ENCODE data around the gene HS6ST3.

The HS6ST3 gene

GRCh38 chr13:96835546-96835945 is 745.6 kb downstream of the HS6ST3 start:
- TF ChIP-seq TCF12 (IDR thresholded peaks at IDR 0.05; ENCODE audit: low read depth), result no peak
- no peak for TF ChIP-seq ZBTB7A (IDR thresholded peaks at IDR 0.05; ENCODE audit: low read depth)
- TF ChIP-seq EGR1 (IDR thresholded peaks at IDR 0.05), result no peak
- no peak for TF ChIP-seq NFIC (IDR thresholded peaks at IDR 0.05)
- no peak for TF ChIP-seq REST (IDR thresholded peaks at IDR 0.05; ENCODE audit: low read depth)
- no peak for TF ChIP-seq YY1 (IDR thresholded peaks at IDR 0.05; ENCODE audit: low read depth)
- TF ChIP-seq TAF1 (IDR thresholded peaks at IDR 0.05; ENCODE audit: low read depth), result no peak

- TF ChIP-seq CREB1 (IDR thresholded peaks at IDR 0.05; ENCODE audit: low read depth), result no peak
- no peak for TF ChIP-seq NFIC (IDR thresholded peaks at IDR 0.05)
- TF ChIP-seq TEAD4 (IDR thresholded peaks at IDR 0.05), result no peak
- no peak for TF ChIP-seq REST (IDR thresholded peaks at IDR 0.05; ENCODE audit: low read depth)
- no peak for TF ChIP-seq TCF12 (IDR thresholded peaks at IDR 0.05; ENCODE audit: low read depth)
- no peak for TF ChIP-seq MAX (IDR thresholded peaks at IDR 0.05)
- no peak for TF ChIP-seq CEBPB (IDR thresholded peaks at IDR 0.05)
- TF ChIP-seq EGR1 (IDR thresholded peaks at IDR 0.05), result no peak
Measured at GRCh38 chr13:96836733-96837132, 746.8 kb downstream of the HS6ST3 start.

GRCh38 chr13:96837809-96838208 is 747.9 kb downstream of the HS6ST3 start:
- TF ChIP-seq USF1 (IDR thresholded peaks at IDR 0.05) (no peak), EGR1 (IDR thresholded peaks at IDR 0.05) (no peak), EP300 (IDR thresholded peaks at IDR 0.05; ENCODE audit: borderline replicate concordance) (no peak), MAX (IDR thresholded peaks at IDR 0.05) (no peak), TCF12 (IDR thresholded peaks at IDR 0.05; ENCODE audit: low read depth) (no peak), NFIC (IDR thresholded peaks at IDR 0.05) (no peak), TEAD4 (IDR thresholded peaks at IDR 0.05) (no peak), CEBPB (IDR thresholded peaks at IDR 0.05) (no peak), CREB1 (IDR thresholded peaks at IDR 0.05; ENCODE audit: low read depth) (no peak), ZBTB7A (IDR thresholded peaks at IDR 0.05; ENCODE audit: low read depth) (no peak)

- TF ChIP-seq TAF1 (IDR thresholded peaks at IDR 0.05; ENCODE audit: low read depth) (no peak), EGR1 (IDR thresholded peaks at IDR 0.05) (no peak), ZBTB7A (IDR thresholded peaks at IDR 0.05; ENCODE audit: low read depth) (no peak), CREB1 (IDR thresholded peaks at IDR 0.05; ENCODE audit: low read depth) (no peak), MAX (IDR thresholded peaks at IDR 0.05) (no peak), TEAD4 (IDR thresholded peaks at IDR 0.05) (no peak), TCF12 (IDR thresholded peaks at IDR 0.05; ENCODE audit: low read depth) (no peak), FOXM1 (IDR thresholded peaks at IDR 0.05; ENCODE audit: borderline replicate concordance, low read depth) (no peak), REST (IDR thresholded peaks at IDR 0.05; ENCODE audit: low read depth) (no peak)
Measured at GRCh38 chr13:96844195-96844594, 754.3 kb downstream of the HS6ST3 start.

GRCh38 chr13:96844616-96845015 is 754.7 kb downstream of the HS6ST3 start:
- TF ChIP-seq CREB1 (IDR thresholded peaks at IDR 0.05; ENCODE audit: low read depth), result no peak
- TF ChIP-seq TCF12 (IDR thresholded peaks at IDR 0.05; ENCODE audit: low read depth), result no peak
- no peak for TF ChIP-seq EP300 (IDR thresholded peaks at IDR 0.05; ENCODE audit: borderline replicate concordance)
- TF ChIP-seq YY1 (IDR thresholded peaks at IDR 0.05; ENCODE audit: low read depth), result no peak
- no peak for TF ChIP-seq MAX (IDR thresholded peaks at IDR 0.05)
- no peak for TF ChIP-seq EGR1 (IDR thresholded peaks at IDR 0.05)
- no peak for TF ChIP-seq FOXM1 (IDR thresholded peaks at IDR 0.05; ENCODE audit: borderline replicate concordance, low read depth)
- no peak for TF ChIP-seq TEAD4 (IDR thresholded peaks at IDR 0.05)
- no peak for TF ChIP-seq TAF1 (IDR thresholded peaks at IDR 0.05; ENCODE audit: low read depth)
- TF ChIP-seq ZBTB7A (IDR thresholded peaks at IDR 0.05; ENCODE audit: low read depth), result no peak
- TF ChIP-seq REST (IDR thresholded peaks at IDR 0.05; ENCODE audit: low read depth), result no peak
- TF ChIP-seq CEBPB (IDR thresholded peaks at IDR 0.05), result no peak
- TF ChIP-seq RAD21 (IDR thresholded peaks at IDR 0.05; ENCODE audit: low read depth), result no peak
- no peak for TF ChIP-seq USF1 (IDR thresholded peaks at IDR 0.05)
- TF ChIP-seq NFIC (IDR thresholded peaks at IDR 0.05), result no peak
